ENCODE results near the gene PTPN13. TPM values are rescaled to one million over a fixed set of nuclear protein-coding genes. Genes with fewer than 3 reads are reported as not detected.

PTPN13 gene
- total RNA-seq, 1 experiment from 2014 or later: 12.5 TPM

GRCh38 chr4:86592553-86593249 is 1.4 kb upstream of the PTPN13 start:
- intact Hi-C loops (cut with micrococcal nuclease; ENCODE audit: unreplicated experiment) (no loop called here), in situ Hi-C loops (cut with HindIII; ENCODE audit: low pct_unique_long_range_greater_than_20kb, low sequenced_read_pairs) (no loop called here)
- DNase-seq (ENCODE audit: low read depth, low spot score): no peak
- no peak for ATAC-seq
- H3K27me3 ChIP-seq (ENCODE audit: control insufficient read depth, insufficient read depth, low read length): no peaks in the 10 kb centered on the region
- ChIA-PET CTCF (interaction anchor here (0.7 kb wide), 1 partner anchor 94 kb away, joined by 4 read pairs; no protein-coding TSS in a partner anchor), POLR2A (interaction anchor here (0.9 kb wide), 1 partner anchor 11 kb away, joined by 3 read pairs; no protein-coding TSS in a partner anchor)
- H3K36me3 ChIP-seq (ENCODE audit: control insufficient read depth, insufficient read depth, low read length): no peaks in the 10 kb centered on the region; the same call in 1 of the 2 replicates
- TF ChIP-seq SIN3A (IDR thresholded peaks at IDR 0.05; ENCODE audit: borderline replicate concordance, insufficient read depth, low read depth, low read length) (no peak), REST (IDR thresholded peaks at IDR 0.05; ENCODE audit: insufficient read depth in 1 of 2, low read depth in 2 of 2, low read length in 1 of 2) (no peak), POLR2AphosphoS5 (IDR thresholded peaks at IDR 0.05; ENCODE audit: low read depth, low read length) (no peak), TCF7L2 (IDR thresholded peaks at IDR 0.05; ENCODE audit: low read depth, low read length) (no peak), CTCF (IDR thresholded peaks at IDR 0.05) (no peak)
- H3K9me3 ChIP-seq (ENCODE audit: control insufficient read depth, insufficient read depth, low read depth, low read length): no peaks in the 10 kb centered on the region
- BruUV-seq (replicated peaks): no TSS peak
- H3K4me1 ChIP-seq (ENCODE audit: control insufficient read depth, insufficient read depth, low read length): peaks cover 10% of the 10 kb centered on the region
- peak overlapping the region; percentile 84 for H3K4me3 ChIP-seq (ENCODE audit: low read depth in 2 of 2, low read length in 2 of 2)
- peak overlapping the region; percentile 78 for H3K27ac ChIP-seq (ENCODE audit: low read length)

GRCh38 chr4:86594559-86595425 is 677 bp downstream of the PTPN13 start:
- Histone ChIP-seq H3K36me3 (ENCODE audit: control insufficient read depth, insufficient read depth, low read length) (no peaks in the 10 kb centered on the region; the same call in 1 of the 2 replicates), H3K27me3 (ENCODE audit: control insufficient read depth, insufficient read depth, low read length) (no peaks in the 10 kb centered on the region), H3K4me3 (ENCODE audit: low read depth in 2 of 2, low read length in 2 of 2) (peak overlapping the region; percentile 84), H3K9me3 (ENCODE audit: control insufficient read depth, insufficient read depth, low read depth, low read length) (no peaks in the 10 kb centered on the region), H3K27ac (ENCODE audit: low read length) (peak overlapping the region; percentile 73), H3K4me1 (ENCODE audit: control insufficient read depth, insufficient read depth, low read length) (peaks cover 10% of the 10 kb centered on the region)
- POLR2A ChIA-PET: interaction anchor here (0.6 kb wide), 1 partner anchor 277 kb away, joined by 5 read pairs; no protein-coding TSS in a partner anchor
- no TSS peak for BruUV-seq (replicated peaks)
- TF ChIP-seq SIN3A (IDR thresholded peaks at IDR 0.05; ENCODE audit: borderline replicate concordance, insufficient read depth, low read depth, low read length): 0 out of 2 replicates have a peak, but pooled peaks have one; percentile 20
- no peak for TF ChIP-seq TCF7L2 (IDR thresholded peaks at IDR 0.05; ENCODE audit: low read depth, low read length)
- TF ChIP-seq REST (IDR thresholded peaks at IDR 0.05; ENCODE audit: insufficient read depth in 1 of 2, low read depth in 2 of 2, low read length in 1 of 2): no peak
- TF ChIP-seq POLR2AphosphoS5 (IDR thresholded peaks at IDR 0.05; ENCODE audit: low read depth, low read length): no peak
- no peak for TF ChIP-seq CTCF (IDR thresholded peaks at IDR 0.05)
- intact Hi-C loops (cut with micrococcal nuclease; ENCODE audit: unreplicated experiment): no loop called here
- DNase-seq (ENCODE audit: low read depth, low spot score) (no peak), ATAC-seq (peak; percentile 68)
- CTCF ChIA-PET: interaction anchor here (0.8 to 1.1 kb wide), 2 partner anchors 76 to 96 kb away, joined by 3 read pairs; no protein-coding TSS in a partner anchor
- in situ Hi-C loops (cut with HindIII; ENCODE audit: low pct_unique_long_range_greater_than_20kb, low sequenced_read_pairs): no loop called here

All from Panc1 (cell line).